ENCODE data around the gene SORCS2.

The SORCS2 gene

GRCh38 chr4:7466215-7466614 lies 273.9 kb downstream of the SORCS2 start:
- no peak for DNase-seq (ENCODE audit: low read depth)
- TF ChIP-seq CTCF (conservative IDR thresholded peaks at IDR 0.05; ENCODE audit: low read length), result no peak
- no peak overlapping the region for H3K4me3 ChIP-seq (ENCODE audit: low read length)

GRCh38 chr4:7466904-7467303 lies 274.6 kb downstream of the SORCS2 start:
- no peak for TF ChIP-seq CTCF (conservative IDR thresholded peaks at IDR 0.05; ENCODE audit: low read length)
- H3K4me3 ChIP-seq (ENCODE audit: low read length), result no peak overlapping the region
- DNase-seq (ENCODE audit: low read depth), result no peak

- no peak for DNase-seq (ENCODE audit: low read depth)
- H3K4me3 ChIP-seq (ENCODE audit: low read length), result no peak overlapping the region
- no peak for TF ChIP-seq CTCF (conservative IDR thresholded peaks at IDR 0.05; ENCODE audit: low read length)
Observed at GRCh38 chr4:7467471-7467870, 275.1 kb downstream of the SORCS2 start.

GRCh38 chr4:7469023-7469422 lies 276.7 kb downstream of the SORCS2 start:
- H3K4me3 ChIP-seq (ENCODE audit: low read length), result no peak overlapping the region
- TF ChIP-seq CTCF (conservative IDR thresholded peaks at IDR 0.05; ENCODE audit: low read length), result no peak
- no peak for DNase-seq (ENCODE audit: low read depth)

GRCh38 chr4:7470111-7470510 lies 277.8 kb downstream of the SORCS2 start:
- TF ChIP-seq CTCF (conservative IDR thresholded peaks at IDR 0.05; ENCODE audit: low read length), result no peak
- DNase-seq (ENCODE audit: low read depth), result no peak
- no peak overlapping the region for H3K4me3 ChIP-seq (ENCODE audit: low read length)

GRCh38 chr4:7470522-7471128 lies 278.3 kb downstream of the SORCS2 start:
- H3K4me3 ChIP-seq (ENCODE audit: low read length), result no peak overlapping the region
- no peak for DNase-seq (ENCODE audit: low read depth)
- TF ChIP-seq CTCF (conservative IDR thresholded peaks at IDR 0.05; ENCODE audit: low read length), result no peak

- no peak for DNase-seq (ENCODE audit: low read depth)
- no peak for TF ChIP-seq CTCF (conservative IDR thresholded peaks at IDR 0.05; ENCODE audit: low read length)
Observed at GRCh38 chr4:7472442-7473013, 280.2 kb downstream of the SORCS2 start.

More at GRCh38 chr4:7472442-7473013, 280.2 kb downstream of the SORCS2 start:
- H3K4me3 ChIP-seq (ENCODE audit: low read length), result no peak overlapping the region

Data from AG10803 (cell line).